HL-60/S4 treated with phorbol 12-myristate 13-acetate at 8.2 ng/mL for 4 days and 3 days (cell line): ENCODE results near the gene ILK.

Source experiments
- in situ Hi-C: fragments of 300-500 bp; cut with MboI; formaldehyde crosslinking; loops from 2 replicates; pipeline ENCODE4 v1.15.0; 2022; ENCODE audit warnings: low sequenced_read_pairs

ILK gene

DNA sequence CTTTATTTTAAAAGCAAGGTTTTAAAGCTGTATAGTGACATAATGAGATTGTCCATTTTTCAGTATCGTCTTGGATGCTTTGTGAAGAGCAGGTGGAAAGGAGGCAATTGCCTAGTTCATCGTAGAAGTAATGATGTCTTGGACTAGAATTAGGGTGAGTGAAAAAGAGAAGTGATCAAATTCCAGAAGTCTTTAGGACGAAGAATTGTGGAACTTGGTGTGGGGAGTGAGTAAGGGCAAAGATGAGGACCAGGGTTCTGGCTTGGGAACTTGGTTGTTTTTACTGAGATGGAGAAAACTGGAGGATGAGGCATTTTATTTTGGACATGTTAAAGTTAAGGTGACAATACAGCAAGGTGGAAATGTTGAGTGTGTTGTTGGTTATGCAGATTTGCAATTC, 1.2 kb downstream of the ILK start:
- in situ Hi-C loops: loop anchor here (10.0 kb wide), 1 partner anchor 70 kb away; no protein-coding TSS in a partner anchor

DNA sequence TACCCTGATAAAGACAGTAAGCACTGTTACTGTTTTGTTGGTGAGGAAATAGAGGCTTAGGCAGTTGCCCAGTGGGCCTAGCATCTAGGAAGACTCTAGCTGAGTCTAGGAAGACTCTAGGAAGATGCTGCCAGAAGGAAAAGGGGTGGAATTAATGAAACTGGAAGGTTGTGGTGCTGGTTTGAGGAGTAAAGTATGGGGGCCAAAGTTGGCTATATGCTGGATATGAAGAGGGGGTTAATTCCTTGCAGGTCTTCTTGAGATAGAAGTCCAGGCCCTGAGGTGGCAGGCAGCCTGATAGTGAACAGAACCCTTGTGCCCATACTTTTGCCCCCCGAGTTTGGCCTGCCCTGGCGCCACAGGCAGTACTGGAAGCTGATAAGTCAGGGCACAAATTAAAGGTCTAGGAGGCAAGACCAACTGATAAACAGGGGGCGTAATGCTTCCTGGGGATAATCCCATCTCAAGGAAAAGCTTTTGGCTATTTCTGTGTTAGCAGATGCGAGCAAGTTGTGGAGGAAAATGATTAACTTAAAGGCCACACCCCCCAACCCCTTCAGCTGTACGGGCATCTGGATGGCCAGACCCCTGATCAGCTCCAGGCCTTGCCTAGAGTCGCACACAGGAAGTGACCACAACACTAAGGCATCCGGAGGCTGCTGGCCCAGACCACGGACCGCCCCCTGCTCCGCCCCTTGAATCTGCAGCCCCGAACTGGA, 3.1 kb downstream of the ILK start:
- in situ Hi-C loops: loop anchor here (10.0 kb wide), 1 partner anchor 68 kb away; no protein-coding TSS in a partner anchor

DNA sequence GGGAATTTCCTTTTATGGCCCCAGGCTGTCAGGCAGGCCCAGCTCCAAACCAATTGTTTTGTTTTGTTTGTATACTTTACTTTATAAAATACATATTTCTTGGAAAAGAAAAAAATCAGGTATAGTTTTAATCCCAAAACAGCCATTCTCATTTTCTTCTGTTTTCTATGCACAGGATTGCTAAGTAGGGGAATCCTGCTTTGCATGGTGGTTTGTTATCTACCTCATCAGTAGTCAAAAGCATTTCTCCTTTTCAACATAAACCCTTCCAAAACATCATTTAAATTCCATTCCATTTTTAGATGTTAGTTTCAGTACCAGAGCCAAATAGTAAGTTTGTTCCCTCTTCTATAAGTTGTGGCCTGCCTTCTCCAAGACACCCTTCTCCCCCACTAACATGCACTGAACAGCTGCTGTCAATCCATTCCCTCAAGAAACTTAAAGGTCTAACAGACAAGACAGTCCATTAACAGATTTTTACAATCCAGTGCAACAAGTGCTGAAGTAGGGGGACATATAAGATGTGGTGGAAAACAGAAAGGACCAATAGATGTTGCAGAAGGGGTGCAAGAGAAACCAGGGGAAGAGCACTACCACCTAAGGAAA, 3.7 kb downstream of the ILK start:
- in situ Hi-C loops: loop anchor here (10.0 kb wide), 1 partner anchor 68 kb away; no protein-coding TSS in a partner anchor

DNA sequence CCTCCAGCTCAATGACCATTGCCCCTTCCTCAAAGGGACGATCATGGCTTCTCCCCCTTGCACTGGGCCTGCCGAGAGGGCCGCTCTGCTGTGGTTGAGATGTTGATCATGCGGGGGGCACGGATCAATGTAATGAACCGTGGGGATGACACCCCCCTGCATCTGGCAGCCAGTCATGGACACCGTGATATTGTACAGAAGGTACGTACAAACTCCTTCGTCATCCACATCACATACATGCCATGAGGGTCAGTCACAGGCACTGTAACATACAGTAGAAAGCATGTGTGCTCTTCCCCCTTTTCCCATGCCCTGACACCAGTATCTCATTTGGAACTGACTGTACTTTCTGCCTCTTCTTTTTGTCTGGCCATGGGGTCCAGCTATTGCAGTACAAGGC, 4.4 kb downstream of the ILK start:
- in situ Hi-C loops: loop anchor here (10.0 kb wide), 1 partner anchor 67 kb away; no protein-coding TSS in a partner anchor

DNA sequence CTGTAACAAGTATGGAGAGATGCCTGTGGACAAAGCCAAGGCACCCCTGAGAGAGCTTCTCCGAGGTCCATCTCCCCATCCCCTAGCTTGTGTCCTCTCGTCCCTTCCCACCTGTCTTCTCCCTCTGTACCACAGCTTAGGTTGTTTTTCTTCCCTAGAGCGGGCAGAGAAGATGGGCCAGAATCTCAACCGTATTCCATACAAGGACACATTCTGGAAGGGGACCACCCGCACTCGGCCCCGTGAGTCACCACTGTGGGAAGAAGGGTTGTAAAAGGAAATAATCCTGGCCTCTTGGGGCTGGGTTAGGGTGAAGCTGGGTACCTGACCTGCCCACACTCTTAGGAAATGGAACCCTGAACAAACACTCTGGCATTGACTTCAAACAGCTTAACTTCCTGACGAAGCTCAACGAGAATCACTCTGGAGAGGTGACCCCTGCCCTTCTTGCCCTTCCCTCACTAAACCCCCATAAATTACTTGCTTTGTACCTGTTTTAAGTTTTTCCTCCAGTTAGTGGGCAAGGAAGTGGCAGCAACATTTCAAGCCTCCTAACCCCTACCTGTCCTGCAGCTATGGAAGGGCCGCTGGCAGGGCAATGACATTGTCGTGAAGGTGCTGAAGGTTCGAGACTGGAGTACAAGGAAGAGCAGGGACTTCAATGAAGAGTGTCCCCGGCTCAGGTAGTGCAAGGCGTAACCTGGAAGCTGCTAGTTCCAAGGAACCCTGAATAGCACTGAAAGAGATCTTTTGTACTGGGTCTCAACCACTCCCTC, 5.3 kb downstream of the ILK start:
- in situ Hi-C loops: loop anchor here (10.0 kb wide), 1 partner anchor 66 kb away; no protein-coding TSS in a partner anchor

DNA sequence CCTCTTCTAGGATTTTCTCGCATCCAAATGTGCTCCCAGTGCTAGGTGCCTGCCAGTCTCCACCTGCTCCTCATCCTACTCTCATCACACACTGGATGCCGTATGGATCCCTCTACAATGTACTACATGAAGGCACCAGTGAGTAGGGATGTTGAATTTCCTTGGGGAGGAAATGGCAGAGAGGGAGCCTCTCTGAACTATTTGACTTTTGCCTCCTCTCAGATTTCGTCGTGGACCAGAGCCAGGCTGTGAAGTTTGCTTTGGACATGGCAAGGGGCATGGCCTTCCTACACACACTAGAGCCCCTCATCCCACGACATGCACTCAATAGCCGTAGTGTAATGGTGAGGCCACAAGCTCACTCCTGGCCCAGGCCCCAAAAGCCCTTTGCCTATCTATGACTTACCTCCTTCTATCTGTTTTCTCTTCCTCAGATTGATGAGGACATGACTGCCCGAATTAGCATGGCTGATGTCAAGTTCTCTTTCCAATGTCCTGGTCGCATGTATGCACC, 6.0 kb downstream of the ILK start:
- in situ Hi-C loops: loop anchor here (10.0 kb wide), 1 partner anchor 65 kb away; no protein-coding TSS in a partner anchor

DNA sequence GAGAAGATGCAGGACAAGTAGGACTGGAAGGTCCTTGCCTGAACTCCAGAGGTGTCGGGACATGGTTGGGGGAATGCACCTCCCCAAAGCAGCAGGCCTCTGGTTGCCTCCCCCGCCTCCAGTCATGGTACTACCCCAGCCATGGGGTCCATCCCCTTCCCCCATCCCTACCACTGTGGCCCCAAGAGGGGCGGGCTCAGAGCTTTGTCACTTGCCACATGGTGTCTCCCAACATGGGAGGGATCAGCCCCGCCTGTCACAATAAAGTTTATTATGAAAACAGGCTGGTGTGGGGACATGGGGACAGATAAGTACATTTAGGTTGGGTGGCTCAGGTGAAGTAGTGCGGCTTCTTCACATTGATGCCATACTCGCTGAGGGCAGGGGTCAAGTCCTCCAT, 7.0 kb downstream of the ILK start:
- in situ Hi-C loops: no loop called here

DNA sequence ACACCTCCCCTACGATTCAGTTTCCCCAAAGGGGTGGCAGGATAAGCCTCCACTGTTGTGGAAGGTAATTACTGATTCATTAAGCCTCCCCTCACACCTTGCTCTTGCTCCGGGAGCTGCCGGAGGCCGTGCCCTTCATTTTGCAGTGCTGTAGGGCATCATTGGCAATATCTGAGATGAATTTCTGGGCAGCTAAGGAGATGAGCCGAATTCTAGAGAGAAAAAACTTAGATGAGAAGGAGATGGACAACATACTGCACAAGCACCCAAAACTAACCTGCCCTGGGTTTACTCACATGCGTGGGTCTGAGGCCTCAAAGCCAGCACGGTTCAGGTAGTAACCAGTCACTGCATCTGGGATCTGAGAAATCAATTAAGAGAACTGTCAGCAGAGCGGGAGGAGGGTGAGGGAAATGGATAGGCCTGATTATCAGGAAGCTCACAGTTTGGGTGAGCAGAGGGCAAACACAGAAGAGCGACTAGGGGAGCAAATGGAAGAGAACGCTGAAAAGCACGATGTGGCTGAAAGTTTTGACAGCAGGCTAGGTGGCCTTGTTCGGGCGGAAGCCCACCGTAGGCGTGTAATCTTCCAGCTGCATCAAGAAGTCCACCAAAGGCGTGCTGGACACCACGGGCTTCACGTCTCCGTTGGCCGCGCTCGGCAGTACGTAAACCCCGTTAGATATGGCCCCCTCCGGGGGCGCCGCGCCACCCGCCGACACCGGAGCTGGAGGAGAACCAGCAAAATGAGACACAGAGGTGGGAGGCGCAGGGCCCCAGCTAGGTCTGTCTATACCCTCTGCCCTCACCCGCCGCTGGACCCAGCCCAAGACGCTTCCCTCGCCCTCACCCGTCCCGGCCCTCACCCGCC, 7.8 kb downstream of the ILK start:
- in situ Hi-C loops: no loop called here

DNA sequence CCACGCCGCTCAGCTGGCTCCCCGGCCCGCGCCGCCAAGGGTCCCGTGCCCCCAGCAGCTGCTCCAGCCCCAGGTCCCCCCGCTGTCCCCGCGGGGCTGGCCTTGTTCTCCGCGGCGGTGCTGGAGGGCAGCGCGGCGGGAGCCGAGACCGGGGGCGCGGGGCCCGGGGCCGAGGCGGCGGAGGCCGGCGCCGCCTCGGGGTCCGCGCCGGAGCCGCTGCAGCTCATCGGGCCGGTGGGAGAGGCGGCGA, 8.3 kb downstream of the ILK start:
- in situ Hi-C loops: no loop called here

DNA sequence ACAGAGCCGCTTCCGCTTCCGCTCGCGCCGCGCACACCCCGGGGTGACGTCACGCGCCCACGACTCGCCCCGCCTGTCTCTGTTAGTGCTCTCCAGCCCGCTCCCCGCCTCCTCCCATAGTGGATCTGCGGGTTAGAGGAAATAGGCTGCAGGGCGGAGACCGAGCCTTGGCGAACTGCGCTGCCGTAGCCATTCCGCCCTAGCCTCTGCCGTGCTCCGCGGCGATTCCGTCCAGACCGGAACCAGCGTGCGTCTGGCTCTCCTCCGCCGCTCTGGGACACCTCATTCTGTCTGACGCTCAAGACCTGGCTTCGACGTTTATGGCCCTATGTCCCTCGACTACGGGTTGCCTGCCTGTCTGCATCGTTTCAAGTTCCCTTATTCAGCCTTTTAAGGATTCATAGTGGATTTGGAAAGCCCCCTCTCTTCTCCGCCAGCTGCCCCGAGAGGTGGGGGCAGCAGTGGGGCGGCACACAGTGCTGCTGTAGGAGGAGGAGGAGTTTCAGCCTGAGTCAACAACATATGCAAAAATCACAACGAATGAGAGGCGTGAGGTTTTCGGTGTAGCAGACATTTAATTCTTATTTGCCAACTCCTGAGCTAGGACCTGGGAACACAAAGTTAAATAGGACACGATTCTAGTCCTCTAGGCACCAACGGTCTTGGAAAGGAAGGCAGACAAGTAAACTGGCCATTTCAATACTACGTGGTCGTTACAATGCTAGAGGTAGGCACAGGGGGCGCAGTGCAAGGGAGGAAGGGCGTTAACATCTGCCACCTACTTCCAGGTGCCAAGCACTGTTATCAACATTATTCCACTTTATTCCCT, 8.9 kb downstream of the ILK start, which contains the start of gene TAF10:
Gene TAF10 (minus strand): TSS at position 4 of the 829 bp plus-strand sequence. CDS start 27 bp downstream, outside the sequence.
- in situ Hi-C loops: no loop called here

DNA sequence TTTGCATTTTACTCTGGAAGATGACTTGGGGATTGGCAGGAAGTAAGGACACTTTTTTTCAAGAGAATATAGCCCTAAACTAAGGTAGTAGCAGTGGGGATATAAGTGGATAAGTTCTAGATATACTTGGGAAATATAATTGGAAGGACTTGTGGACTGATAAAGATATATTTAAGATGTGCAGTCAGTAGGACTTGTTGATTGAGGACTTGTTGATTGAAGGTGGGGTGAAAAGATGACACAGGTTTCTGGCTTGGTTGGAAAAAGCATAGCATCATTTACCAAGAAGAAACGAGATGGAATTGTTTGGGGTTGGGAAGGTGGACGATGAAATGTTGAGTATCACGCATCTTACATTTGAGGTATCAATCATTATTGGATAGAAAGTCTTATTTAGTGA, 9.9 kb downstream of the ILK start:
- in situ Hi-C loops: no loop called here

DNA sequence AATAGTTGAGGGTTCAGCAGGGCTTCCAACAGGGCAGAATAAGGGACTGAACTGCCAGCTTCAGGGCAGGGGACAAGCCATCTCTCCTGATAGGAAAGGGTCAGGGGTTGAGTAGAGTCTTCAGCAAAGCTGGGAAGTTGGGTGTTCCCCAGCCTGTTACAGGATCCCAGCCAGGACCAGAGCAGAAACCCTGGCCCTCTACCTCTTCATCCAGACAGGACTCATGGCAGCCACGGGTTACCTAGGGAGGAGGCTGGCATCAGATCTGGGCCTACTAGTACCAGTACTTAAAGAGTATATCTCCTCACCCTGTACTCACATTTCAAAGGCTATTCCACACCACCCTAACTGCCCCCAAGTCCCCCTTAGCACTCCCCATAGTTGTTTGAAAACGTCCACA, 10.9 kb downstream of the ILK start:
- in situ Hi-C loops: no loop called here

DNA sequence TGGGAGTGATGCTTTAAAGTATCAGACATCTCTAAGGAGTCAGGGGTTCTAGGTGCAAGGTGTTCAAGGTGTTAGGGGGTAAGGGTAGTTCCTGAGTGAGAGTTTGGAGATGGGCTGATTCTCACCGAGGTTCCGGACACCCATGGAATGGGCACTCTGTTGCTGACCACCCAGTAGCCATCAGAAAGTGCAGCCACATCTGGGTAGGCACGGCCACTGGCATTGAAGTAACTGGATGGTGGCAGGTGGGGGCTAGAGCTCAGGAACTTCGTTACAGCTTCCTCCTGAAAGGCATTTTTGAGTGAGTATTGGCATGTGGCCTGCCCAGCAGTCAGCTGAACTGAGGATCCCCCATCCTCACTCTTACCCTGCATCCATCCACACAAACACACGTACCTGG, 11.5 kb downstream of the ILK start:
- in situ Hi-C loops: no loop called here

DNA sequence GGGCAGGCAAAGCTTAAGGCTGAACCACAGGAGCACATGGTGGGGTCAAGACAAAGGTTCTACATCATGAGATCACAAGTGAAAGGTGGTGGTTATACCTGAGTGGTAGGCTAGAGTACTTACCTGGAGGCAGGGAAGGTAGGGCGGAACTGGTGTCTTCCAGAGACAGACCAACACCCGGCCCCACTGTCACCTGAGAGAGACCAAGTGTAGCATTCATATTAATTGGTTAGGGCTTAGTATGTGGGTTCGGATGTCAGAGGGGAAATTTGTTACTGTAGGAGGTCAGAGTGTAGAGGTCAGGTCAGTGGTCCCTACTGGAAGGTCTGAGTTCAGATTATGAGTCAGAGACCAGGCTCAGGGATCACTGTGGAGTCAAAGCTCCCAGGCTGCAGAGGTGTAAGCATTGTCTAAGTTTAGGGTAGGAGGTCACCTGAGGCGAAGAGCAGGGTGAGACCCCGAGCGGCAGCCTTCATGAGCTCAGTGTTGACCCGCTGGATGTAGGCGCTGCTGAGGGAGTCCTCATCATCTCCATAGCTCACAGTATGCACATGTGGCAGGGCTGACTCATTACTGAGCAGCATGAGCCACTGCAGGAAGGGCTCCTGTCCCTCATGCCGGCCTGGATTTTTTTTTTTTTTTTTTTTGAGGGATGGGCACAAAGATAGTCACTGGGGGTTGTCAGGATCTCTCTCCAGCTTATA, 12.5 kb downstream of the ILK start:
- in situ Hi-C loops: no loop called here

DNA sequence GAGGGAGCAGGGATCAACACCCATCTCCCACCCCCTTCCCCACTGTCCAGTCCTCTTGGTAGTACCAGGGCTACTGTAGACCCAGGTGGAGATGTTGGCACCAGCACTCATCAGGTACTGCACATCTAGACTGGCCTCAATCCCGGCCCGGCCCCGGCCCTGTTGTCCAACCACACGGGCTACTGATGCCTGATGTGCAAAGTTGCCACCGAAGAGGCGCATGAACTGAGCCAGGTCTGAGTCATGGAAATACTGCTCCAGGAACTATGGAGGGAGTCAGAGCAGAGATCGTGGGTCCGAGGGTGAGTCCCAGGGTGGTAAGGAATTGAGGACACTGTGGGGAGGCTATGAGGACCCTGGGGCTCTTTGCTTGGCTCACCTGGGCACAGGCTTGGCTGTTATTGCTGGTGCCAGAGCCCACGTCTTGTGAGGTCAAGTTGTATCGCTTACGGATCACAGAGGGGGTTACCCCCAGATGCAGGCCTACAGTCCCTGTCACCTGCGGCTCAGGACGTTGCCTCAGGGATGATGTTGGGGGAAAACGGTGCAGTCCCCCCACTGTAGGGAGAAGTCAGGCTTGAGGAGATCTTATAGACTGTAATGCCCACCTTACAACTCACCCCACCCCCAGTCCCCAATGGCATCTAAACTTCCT, 13.1 kb downstream of the ILK start:
- in situ Hi-C loops: no loop called here

DNA sequence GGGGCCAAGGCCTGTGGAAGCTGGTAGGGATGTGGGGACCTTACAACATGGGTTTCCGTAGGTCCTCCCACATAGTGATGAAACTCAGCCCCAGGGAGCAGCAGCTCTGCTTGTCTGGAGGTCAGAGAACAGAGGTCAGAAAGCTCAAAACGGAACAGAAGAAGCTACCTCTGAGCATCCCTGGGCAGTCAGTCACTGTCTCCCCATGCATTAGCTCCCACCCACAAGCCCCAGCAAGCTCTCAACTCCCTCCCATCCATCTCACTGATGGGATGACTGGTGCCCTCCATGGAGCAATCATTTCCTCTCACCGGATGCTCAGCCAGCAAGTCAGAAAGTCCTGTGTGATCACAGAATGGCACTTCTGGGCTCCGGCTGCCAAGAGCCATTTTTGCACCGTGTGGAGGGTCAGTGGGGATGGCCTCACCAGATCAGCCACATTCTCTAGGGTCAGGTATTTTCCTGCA, 13.8 kb downstream of the ILK start:
- in situ Hi-C loops: no loop called here

DNA sequence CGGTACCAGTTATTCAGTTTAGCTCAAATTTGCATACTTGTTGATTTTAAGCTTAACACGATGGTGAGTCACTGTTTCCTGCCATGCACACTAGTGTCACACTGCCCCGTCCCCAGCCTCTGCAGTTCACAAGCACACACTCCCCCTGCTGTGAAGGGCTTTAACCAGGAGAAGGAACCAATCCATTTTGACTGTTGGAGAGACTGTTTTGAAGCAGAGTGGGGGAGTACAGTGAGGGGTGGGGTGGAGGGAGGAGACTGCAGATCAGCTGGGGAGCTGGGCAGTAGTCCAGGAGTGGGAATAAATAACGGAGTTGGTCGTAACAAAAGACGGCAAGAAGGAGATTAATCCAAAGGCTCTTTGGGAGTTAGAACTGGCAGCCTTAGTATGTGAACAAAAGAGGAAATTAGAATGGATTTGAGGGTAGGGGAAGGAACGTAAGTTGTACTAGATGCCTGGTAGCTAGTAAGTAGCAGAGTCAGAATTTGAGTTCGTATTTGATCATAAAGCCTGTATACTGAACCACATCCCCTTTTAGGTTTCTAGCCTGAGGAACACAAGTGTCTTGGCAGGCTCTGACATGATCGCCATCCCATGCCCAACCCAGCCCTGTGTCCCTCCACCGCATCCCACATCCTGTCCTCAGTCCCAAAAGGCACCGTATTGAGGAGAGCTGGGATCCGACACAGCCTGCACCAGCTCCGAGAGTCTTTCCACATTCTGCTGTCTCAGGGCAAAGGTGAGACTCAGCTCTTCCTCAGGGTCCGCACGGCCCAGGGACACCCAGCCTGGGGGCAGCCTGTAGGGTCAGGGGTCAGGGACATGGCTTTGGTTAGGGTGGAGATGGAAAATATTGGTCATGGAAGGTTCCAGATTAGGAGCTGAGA, 14.8 kb downstream of the ILK start:
- in situ Hi-C loops: no loop called here
